ENCODE results near the gene ZNF407. TPM values are rescaled to one million over a fixed set of nuclear protein-coding genes. Genes with fewer than 3 reads are reported as not detected.

The ZNF407 gene
- total RNA-seq, 1 donor from 2014 or later, result 20.1 TPM

DNA sequence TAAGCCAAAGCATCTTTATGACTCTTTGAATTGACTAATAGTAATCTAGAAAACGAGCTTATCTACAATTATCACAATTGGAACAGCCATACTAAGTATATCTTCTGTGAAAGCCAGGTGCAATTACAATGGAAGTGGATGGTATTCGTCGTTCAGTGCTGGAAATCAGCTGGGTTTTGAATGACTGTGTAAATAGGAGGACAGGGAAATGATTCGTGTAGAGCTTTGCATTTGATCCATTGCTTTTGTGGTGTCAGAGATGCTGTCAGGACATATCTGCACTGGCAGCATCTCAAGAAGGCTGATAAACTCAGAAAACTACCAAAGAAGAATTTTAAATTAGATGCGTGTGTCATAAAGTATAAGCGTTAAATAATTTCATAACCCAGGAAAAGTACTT lies 187.1 kb downstream of the ZNF407 start:
- intact Hi-C loops (cut with micrococcal nuclease), result no loop called here

DNA sequence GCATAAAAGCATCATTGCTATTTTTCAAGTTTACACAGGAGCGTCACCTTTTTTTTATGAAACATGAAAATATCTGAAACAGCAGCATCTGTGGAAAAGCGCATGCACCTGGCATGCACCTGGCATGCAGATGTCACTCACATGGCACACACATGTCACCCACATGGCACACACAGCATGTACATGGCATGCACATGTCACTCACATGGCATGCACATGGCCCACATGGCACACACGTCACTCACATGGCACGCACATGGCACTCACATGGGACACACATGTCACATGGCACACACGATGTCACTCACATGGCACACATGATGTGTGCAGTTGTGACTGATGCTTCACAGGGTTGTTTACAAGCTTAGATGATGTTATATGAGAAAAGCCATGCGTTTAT lies 188.0 kb downstream of the ZNF407 start:
- intact Hi-C loops (cut with micrococcal nuclease), result no loop called here

DNA sequence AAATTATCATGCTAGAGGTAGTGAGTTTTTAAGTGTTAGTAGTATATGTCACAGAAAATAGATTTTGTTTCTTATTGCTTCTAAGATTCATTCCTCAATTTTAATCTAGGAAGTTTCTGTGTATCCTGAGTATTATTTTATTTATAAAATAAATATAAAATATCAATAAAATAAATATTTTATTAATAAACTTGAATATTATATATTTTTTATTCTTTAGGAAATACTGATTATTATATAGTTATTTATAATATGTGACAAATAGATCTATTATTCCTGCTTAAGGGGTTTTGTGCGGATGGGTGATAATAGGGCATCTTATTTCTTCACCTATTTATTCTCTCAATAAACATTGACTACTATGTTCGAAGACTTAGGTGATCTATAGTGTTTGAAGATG lies 191.0 kb downstream of the ZNF407 start:
- intact Hi-C loops (cut with micrococcal nuclease), result no loop called here

DNA sequence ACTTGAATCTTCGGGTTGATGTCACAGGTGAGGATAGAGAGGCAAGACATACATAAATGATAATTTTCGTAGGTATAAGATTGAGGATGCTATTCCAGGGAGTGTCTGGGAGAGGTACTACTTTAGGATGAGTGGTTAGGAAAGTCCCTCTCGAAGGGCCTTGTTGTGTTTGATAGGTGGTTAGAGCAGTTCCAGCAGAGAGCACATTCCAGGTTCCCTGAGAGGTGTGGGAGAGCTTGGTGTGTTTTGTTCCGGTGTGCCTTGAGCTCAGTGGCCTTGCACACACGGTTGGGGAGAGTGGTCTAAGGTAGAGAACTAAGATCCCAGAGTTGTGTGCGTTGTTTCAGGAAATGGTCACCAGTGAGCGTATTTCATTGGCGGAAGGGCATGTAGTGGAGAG lies 191.4 kb downstream of the ZNF407 start:
- intact Hi-C loops (cut with micrococcal nuclease), result no loop called here

DNA sequence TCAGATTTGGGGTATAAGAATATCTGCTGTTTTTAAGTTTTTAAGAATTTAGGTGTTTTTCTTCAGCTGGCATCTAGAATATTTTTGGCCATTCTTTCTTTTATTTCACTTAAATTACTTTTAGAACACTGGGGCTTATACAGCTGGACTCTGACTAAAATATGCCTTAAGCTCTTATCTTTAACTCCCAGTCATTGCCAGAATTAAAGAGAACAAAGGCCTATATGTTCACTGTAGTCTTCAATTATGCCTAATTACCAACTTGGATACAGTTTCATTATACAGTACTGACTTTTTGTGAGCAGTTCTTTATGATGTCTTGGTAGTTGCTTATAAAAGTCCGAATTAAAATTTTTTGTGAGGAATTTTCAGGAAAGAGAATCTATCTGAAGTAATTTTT lies 192.8 kb downstream of the ZNF407 start:
- intact Hi-C loops (cut with micrococcal nuclease), result no loop called here

DNA sequence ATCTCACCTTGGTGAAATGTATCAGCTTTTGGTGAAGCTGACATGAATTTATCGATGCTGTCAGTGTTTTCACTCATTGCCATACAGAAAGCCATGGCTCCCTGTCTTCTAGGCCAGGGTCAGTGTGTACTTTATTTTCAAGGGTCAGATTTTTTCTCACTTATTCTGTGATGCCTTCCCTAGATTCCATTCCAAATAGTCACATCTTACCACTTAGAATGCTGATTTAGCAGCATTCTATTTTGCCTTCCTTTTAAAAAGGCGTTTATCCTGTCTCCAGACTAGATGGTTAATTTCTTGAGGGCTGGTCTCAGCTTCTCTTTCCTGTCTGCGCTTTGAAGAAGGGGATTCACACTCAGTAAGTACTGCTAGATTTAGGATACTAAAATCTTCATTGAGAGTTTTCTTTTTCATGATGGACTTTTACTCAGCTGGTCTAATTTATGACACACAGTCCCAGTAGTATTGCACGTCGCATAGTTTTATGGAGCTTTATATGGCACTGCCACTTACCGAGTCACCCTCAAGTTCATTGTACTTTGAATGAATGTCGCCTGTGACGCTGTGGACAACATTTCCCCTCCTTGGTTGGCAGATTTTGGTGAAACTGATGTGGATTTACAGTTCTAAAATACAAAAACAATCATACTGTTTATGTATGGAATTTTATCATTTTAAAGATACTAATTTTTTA lies 194.0 kb downstream of the ZNF407 start:
- intact Hi-C loops (cut with micrococcal nuclease), result no loop called here

DNA sequence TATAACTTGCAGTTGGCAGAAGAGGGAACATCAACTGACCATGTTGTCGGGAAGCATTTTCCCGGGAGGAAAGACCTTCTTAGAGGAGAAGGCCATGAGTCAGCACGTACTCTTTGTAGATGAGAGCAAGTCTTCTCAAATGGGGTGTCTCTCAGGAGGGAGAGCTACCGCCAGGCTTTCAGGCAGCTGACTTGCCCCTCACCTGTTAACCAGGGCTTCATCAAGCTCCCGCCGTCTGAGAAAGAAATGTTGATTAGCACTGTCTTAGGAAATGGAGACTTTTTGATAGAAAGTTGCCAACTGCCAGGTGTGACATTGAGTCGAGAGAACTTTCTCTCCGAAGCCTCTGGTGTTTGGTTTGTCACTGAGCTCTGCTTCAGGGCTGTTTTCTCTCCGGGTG lies 196.1 kb downstream of the ZNF407 start:
- intact Hi-C loops (cut with micrococcal nuclease), result no loop called here

DNA sequence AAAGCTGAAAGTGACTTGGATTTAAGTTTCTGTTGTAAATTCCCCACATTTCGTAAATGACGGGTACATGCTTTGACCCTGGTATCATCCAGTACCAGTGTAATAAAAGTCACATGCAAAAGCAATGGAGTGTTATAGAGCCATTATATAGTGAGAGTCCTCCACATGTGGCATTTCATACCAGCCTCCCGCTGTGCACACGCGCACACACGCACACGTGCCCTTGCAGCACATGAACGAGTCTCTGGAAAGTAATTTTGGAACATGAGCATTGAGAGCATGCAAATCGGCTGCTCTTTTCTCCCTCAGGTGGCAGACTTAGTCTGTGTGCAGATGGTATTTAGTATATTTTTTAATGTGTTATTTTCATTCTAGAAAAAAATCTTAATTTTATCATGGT lies 198.1 kb downstream of the ZNF407 start:
- intact Hi-C loops (cut with micrococcal nuclease), result no loop called here

DNA sequence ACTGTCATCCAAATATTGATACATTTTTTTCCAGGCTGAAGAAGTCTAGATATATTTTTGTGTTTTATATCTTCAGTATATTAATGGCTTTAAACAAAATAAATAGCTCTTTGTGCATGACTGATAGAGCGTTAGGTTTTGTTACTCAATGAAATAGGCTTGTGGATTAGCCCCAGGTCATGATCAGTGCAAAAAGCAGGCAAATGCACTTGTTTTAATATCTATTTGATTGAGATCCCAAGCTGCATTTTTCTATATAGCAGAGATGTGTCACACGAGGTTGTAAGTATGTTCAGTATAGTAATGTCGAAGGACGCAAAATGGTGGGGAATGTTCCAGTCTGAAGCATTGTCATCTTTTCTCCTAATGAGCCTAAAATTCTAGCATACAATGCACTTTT lies 198.5 kb downstream of the ZNF407 start:
- intact Hi-C loops (cut with micrococcal nuclease), result no loop called here

DNA sequence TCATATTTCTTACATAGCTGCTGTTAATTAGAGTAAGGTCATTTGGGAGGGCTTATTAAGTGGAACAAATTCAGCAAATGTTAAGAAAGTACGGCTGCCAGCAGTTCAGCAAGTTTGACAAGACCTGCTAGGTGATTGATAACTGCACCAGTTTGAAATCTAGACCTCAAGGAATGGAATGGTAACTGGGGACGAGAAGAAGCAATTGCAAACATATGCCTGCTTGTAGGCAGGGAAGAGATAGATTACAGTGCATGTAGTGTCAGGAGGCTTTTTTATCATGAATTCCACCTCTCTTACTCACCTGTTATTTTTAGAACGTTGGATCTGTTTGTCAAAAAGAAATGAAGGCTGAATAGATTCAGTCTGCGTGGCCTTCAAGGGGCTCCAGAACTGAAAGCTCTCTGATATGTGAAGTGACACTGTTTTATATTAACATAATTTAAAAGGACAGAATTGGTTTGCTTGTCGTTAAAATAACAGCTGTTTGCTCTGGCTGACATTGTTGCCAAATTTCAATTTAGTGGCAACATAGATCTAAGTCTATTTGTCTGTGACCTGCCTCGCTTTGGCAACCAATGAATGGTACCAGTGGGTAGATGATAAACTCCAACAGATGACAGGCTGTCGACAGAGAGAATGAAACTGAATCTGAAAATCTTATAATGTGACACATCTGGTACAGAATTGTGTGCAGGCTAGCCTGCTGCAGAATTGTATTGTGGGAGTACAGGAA lies 199.3 kb downstream of the ZNF407 start:
- intact Hi-C loops (cut with micrococcal nuclease), result no loop called here

DNA sequence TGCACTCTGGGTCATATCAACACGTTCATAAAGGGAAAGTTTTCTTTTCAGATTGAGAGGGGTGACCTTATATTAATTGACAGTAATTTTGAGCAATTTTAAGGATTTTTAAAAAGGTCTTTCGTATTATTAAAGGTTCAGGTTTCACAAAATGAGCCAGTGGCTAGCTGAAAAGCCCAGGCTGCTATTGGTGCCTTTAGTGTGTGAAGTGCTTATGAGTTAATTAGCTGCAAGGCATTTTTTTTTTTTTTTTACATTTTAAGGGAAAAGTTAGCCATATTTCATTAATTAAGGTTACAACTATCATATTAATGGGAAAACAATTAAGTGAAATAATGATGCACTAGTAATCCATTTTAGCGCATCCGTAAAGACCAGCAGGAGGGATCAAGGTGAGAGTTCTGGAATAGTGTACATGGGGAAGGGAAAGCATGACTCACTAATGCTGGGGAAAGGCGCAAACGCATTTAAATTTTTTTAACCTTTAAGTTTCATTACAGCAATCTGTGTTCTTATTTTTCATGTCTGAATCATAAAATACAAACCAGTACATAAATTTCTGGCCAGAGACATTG lies 200.0 kb downstream of the ZNF407 start:
- intact Hi-C loops (cut with micrococcal nuclease), result no loop called here

DNA sequence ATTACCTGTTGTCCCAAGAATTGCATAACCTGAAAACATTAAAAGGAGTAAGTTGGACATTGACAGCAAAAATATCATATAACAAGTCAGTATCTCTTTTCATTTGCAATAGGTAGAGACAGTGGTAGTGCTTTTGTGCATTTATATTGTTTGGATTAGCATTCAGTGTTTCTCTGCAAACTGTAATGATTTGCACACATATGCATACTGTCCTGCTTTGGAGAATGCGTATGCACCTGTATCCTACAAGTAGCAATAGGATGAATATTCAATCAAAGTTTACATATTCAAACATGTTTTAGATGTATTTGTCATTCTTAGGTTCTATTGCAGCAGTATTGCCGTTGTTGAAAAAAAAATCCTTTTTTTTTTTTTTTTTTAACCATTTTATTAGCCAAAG lies 201.9 kb downstream of the ZNF407 start:
- intact Hi-C loops (cut with micrococcal nuclease), result no loop called here

DNA sequence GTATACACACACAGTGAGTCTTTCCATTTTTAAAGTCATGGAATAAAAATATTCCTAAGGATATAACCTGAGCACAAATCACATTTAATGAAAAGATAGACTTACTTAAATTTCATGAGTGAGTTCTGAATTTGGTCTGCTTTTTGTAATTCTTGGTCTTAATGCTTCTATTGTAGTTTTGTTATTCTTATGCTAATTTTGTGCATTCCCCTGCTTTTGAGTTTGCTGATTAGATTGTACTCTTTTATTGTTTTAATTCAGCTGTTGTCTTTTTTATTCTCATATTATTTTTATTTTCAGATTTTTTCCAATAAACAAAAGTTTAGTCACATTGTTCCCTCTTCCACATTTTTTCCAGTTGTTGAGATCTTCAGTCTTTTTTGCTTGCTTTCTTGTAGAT lies 202.4 kb downstream of the ZNF407 start:
- intact Hi-C loops (cut with micrococcal nuclease), result no loop called here

DNA sequence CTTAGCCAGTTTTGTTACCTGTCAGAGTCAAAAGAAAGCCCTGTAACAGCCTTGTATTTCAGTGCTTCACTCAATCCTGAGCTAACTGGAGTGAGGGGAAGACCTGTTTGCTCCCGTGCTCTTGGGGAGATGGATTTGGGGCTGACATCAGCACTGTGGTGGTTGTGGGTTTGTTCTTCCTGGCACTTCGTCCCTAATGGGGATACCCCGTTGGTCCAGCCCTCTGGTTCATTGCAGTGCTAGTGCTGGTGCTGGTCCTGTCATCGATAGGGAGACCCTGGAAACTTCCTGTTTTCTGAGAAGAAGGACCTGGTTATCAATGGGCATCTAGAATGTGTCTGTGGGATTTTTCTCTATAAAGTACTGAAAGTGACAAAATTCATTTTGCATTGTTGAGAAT lies 205.4 kb downstream of the ZNF407 start:
- intact Hi-C loops (cut with micrococcal nuclease), result no loop called here

DNA sequence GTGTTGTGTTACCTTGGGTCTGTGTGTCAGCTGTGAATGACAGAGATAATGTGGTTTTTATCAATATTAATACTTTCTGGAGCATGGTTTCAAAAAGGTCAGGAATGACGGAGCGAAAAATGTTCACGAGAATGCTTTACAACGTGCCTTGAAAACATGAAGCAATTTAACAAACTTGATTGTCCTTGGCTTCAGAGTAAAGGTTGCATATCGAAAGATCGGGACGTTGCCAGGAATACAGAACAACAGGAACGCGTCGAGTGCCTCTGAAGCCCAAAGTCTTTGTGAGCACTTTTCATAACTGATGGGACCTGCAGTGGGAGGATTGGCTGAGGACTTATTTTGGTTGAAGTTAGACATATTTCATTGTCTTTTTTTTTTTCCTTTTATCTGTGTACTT lies 206.1 kb downstream of the ZNF407 start:
- intact Hi-C loops (cut with micrococcal nuclease), result no loop called here

DNA sequence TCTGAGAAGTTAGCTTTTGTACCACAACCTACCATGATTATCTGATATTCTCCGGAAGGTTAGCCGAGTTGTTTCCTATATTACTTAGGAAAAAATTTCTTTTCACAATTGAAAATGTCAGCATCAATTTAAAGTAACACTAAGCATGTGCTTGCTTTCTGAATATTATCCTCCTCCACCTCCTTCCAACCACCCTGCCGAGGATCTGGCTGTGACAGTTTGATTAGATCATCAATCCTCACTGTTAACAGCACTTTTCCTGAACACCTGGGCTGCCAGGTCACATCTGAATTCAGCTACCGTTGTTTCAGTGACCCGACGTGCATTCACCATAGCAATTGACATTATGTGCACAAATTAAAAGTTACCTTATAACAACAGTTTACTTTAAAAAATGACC lies 207.0 kb downstream of the ZNF407 start:
- intact Hi-C loops (cut with micrococcal nuclease), result no loop called here

DNA sequence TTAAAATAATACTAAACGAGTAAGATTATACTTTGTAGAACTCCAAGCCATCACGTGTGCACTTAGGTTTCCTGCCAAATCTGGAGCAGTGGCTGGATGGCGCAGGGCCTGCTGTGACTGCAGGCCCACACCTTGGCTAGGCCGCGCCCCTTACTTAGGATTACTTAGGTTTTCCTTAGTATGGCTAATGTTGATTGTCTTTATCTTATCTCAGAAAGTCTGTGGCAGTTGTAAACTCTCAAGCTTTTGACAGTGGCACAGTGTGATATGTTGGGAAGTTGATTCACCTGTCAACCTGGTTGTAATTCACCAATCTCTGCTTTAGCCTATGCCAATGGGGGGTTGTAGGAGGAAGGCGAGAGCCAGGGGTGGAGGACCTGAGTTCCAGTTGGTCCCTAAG lies 208.4 kb downstream of the ZNF407 start:
- intact Hi-C loops (cut with micrococcal nuclease), result no loop called here

DNA sequence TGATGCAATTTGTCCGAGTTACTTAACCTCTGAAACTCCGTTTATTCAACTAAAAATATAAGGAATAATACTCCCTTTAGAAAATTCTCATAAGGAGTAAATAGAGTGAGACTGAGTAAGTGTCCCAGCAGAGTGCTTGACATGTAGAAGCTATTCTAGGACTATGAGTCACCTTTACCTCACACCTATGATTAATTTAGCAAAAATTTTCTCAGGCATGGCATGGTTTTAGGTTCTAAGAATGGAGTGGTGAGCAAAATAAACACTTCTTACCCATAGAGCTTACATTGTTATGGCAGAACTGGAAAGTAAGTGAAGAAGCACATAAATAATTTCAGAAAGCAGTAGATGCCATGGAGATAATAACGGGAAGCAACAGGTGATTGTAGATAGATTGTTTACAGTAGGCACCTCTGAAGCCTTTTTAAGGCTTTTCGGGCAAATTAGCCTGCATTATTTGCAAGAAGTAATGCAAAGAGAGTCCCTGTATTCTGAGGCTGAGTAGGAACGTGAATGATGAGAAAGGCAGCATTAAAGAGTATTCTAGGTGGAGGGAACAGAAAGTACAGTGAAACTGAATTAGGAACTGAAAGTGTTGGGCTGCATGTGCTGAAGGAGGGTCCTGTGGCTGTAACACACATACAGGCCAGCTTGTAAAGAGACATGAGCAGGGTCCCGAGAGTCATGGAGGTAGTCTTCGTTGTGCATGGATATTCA lies 209.2 kb downstream of the ZNF407 start:
- intact Hi-C loops (cut with micrococcal nuclease), result no loop called here

DNA sequence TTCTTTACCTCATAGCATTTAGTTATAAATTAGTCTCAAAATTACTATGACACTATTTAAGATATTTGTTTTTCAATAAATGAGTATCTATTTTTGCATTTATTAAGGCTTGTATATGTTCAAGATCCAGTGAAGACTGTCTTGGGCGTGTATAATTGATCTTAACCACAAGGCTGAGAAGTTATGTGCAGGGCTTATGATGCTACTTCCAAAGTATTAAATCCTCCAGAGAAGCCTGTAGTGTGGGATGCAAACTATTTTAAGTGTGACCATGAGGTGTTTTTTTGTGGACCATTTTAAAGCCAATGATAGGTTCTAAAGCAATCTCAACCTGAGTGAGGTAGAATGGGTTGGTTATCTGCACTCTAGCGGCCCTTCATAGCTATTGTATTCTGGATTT lies 219.9 kb downstream of the ZNF407 start:
- intact Hi-C loops (cut with micrococcal nuclease), result no loop called here

DNA sequence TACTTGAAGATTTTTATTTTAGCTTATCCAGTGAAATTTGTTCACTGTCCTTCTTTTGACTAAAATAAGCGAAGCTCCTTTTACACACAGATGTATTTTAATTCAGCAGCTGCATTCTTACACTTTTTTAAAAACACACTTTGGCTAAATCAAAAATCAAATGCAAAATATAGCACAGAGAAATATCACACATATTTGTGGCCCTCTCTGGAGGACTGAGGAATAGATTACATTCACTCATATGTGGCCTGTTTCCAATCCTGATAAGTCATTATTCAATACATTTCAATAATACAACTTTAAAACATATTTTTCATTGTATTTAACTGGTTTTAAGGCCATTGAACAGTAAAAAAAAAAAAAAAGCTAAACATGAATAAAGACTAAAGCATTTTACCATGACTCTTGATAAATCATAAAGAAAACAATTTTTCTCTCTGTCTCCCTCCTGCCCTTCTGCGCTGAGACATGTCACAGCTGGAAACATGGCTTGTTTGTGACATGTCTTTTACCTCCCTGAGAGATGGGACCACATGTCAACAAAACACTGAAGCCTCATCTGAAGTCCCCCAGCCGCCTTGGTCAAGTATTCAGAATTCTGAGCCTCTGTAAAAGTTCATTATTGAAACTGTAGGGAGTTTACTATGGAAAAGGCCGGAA lies 221.0 kb downstream of the ZNF407 start:
- intact Hi-C loops (cut with micrococcal nuclease), result no loop called here

DNA sequence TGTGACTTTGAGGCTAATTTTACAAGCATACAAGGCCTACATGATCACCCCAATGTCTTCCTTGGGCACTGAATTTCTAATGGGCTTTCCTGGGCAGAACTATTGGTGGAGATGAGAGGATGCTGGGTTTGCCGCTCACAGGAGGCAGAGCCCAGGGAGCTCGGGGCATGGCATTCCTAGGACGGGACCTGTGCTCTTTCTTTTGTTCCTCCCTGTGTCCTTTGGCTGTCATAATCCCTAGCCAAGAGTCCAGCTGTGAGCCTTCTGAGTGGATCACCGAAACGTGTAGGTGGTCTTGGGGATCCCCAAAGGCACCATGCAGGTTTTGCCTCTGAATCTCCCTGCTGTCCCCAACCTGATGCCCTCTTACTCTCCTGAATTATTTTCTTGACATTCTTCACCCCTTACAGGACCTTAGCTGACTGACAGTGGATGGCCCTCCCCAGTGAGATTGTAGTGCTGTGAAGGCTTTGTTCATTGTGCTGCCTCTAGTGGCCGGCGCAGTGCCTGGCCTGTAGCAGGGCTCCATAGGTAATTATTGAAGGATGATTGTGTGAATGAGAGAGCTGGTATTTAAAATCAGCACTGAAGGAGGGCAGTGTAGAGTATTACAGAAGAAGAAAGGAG lies 221.9 kb downstream of the ZNF407 start:
- intact Hi-C loops (cut with micrococcal nuclease), result no loop called here

All from T-helper 2 cell treated with Interferon-gamma antibody and Interleukin-4, amounts not matched to agents 100 ng/mL and 5 ng/mL, for 36 hours (primary cell).